Stomach (tissue), 9 donors: ENCODE results near the gene MRM1. TPM values are rescaled to one million over a fixed set of nuclear protein-coding genes. Genes with fewer than 3 reads are reported as not detected.

Experiments used
- DNase-seq, 2 donors: peaks; one replicate each; pipeline versions ENCODE4 v3.0.0 to v3.0.0-alpha.2; 2013 to 2019
- H3K27ac ChIP-seq, 5 donors: fragments of 200-600 bp in 4 of 5; sonication (generic) in 4 of 5; one replicate each; pipeline ENCODE4 v1.5.1; 2013 to 2019; ENCODE audit warnings: mild to moderate bottlenecking in 1 of 5, moderate library complexity in 1 of 5
- H3K27me3 ChIP-seq, 3 donors: fragments of 200-600 bp; sonication (generic); one replicate each; pipeline ENCODE4 v1.5.1; 2017 to 2019; ENCODE audit warnings: mixed run types in 1 of 3
- H3K36me3 ChIP-seq, 4 donors: fragments of 200-600 bp; sonication (generic); 1 replicate in 3 of 4; 2 replicates in 1 of 4; pipeline ENCODE4 v1.5.1; 2016 to 2019
- H3K4me1 ChIP-seq, 4 donors: fragments of 200-600 bp; sonication (generic); one replicate each; pipeline ENCODE4 v1.5.1; 2016 to 2019
- H3K4me3 ChIP-seq, 4 donors: fragments of 200-600 bp; sonication (generic) in 3 of 4; one replicate each; pipeline ENCODE4 v1.5.1; 2016 to 2019; ENCODE audit warnings: mild to moderate bottlenecking in 1 of 4
- H3K9me3 ChIP-seq, 4 donors: fragments of 200-600 bp; sonication (generic); one replicate each; pipeline ENCODE4 v1.5.1; 2016 to 2019
- CTCF ChIP-seq, 7 experiments: fragments of 450-650 bp in 4 of 7; fragments of 200-600 bp in 3 of 7; sonication (generic) in 3 of 7; IDR thresholded peaks; one replicate each; pipeline ENCODE4 v1.5.1; 2016 to 2019; ENCODE audit warnings: antibody characterized with exemption in 7 of 7, control low read depth in 2 of 7, mild to moderate bottlenecking in 1 of 7
- EP300 ChIP-seq: sonication (generic); formaldehyde crosslinking; IDR thresholded peaks from one replicate; pipeline ENCODE4 v1.6.1; 2017; ENCODE audit warnings: antibody characterized with exemption
- POLR2A ChIP-seq, 4 donors: fragments of 450-650 bp; IDR thresholded peaks; one replicate each; pipeline ENCODE4 v1.6.1; 2016; ENCODE audit warnings: antibody characterized with exemption in 4 of 4, control low read depth in 2 of 4, mild to moderate bottlenecking in 1 of 4, moderate library complexity in 1 of 4
- POLR2AphosphoS5 ChIP-seq, 3 donors: sonication (generic); formaldehyde crosslinking; IDR thresholded peaks; one replicate each; pipeline ENCODE4 v1.6.1; 2016; ENCODE audit warnings: antibody characterized with exemption in 3 of 3
- WGBS, 5 donors: extraction: QIAGEN DNeasy Blood & Tissue Kit in 3 of 5; methylation state at CpG; one replicate each; pipeline versions ENCODE4 v1.1.5 to v1.1.7; 2013 to 2018; 5-methylcytosine and 5-hydroxymethylcytosine counted together
- intact Hi-C: fragments of 100-400 bp; cut with DNase I; formaldehyde crosslinking; loops from one replicate; pipeline ENCODE4 v1.15.1; 2023; ENCODE audit warnings: low total_unique reads
- polyA plus RNA-seq, 3 donors: library from polyadenylated mRNA; stranded (reverse); fragments of 200-250 nt; gene quantifications; one replicate each; pipeline ENCODE4 v1.2.3, GENCODE V29; 2013
- total RNA-seq, 5 donors: library from RNA; depleted of rRNA; stranded (reverse); fragments of >200 nt; gene quantifications; one replicate each; pipeline versions ENCODE4 v1.1.0 to v1.2.3, GENCODE V29; 2014 to 2016
- donor health status: healthy with polysubstance abuse.
- donor health status: Bipolar disorder and iron deficiency.
- donor health status: healthy.

The MRM1 gene
- total and polyA plus RNA-seq, 8 donors = 1.8 to 38.5 (median 7.8) TPM; not detected in 1

- intact Hi-C loops = loop anchor here (10.0 kb wide), 1 partner anchor 344 kb away; no protein-coding TSS in a partner anchor
- TF ChIP-seq POLR2AphosphoS5 (IDR thresholded peaks at IDR 0.05) = no peak
- TF ChIP-seq EP300 = no peak
- no peak for TF ChIP-seq POLR2A (IDR thresholded peaks at IDR 0.05)
- TF ChIP-seq CTCF (IDR thresholded peaks at IDR 0.05) = no peak
- H3K27me3 ChIP-seq = peaks cover 0 to 26% (median 0%) of the 10 kb centered on the region in 3 donors
- H3K4me1 ChIP-seq = peaks cover 0 to 10% (median 6%) of the 10 kb centered on the region in 4 donors
- no peak for DNase-seq
- H3K36me3 ChIP-seq = peaks cover 0 to 7% (median 3%) of the 10 kb centered on the region in 4 donors
- no peaks in the 10 kb centered on the region for H3K9me3 ChIP-seq
- no peak overlapping the region for H3K27ac ChIP-seq
- 79 to 87% (median 83%) methylated on average over 6 of the region's 6 CpGs for WGBS, 5 donors
- H3K4me3 ChIP-seq = no peak overlapping the region
These were observed 9.1 kb downstream of the MRM1 start for GRCh38 chr17:36610474-36610873.

GRCh38 chr17:36611345-36612072, 10.1 kb downstream of the MRM1 start:
- peaks cover 0 to 10% (median 6%) of the 10 kb centered on the region in 4 donors for H3K4me1 ChIP-seq
- no peaks in the 10 kb centered on the region for H3K9me3 ChIP-seq
- 69 to 79% (median 77%) methylated on average over 8 to 9 of the region's 9 CpGs for whole genome bisulfite sequencing, 5 donors
- peaks cover 0 to 7% (median 3%) of the 10 kb centered on the region in 4 donors for H3K36me3 ChIP-seq
- DNase-seq = no peak
- H3K4me3 ChIP-seq = no peak overlapping the region
- no peak for TF ChIP-seq POLR2AphosphoS5 (IDR thresholded peaks at IDR 0.05)
- TF ChIP-seq EP300 = no peak
- TF ChIP-seq POLR2A (IDR thresholded peaks at IDR 0.05) = no peak
- no peak for TF ChIP-seq CTCF (IDR thresholded peaks at IDR 0.05)
- intact Hi-C loops = loop anchor here (10.0 kb wide), 1 partner anchor 343 kb away; no protein-coding TSS in a partner anchor
- no peak overlapping the region for H3K27ac ChIP-seq
- peaks cover 0 to 36% (median 0%) of the 10 kb centered on the region in 3 donors for H3K27me3 ChIP-seq

- TF ChIP-seq POLR2A (IDR thresholded peaks at IDR 0.05) (no peak), CTCF (IDR thresholded peaks at IDR 0.05) (no peak), POLR2AphosphoS5 (IDR thresholded peaks at IDR 0.05) (no peak), EP300 (no peak)
- Histone ChIP-seq H3K9me3 (no peaks in the 10 kb centered on the region), H3K27me3 (peaks cover 0 to 44% (median 0%) of the 10 kb centered on the region in 3 donors), H3K27ac (no peak overlapping the region), H3K4me1 (peaks cover 0 to 10% (median 6%) of the 10 kb centered on the region in 4 donors), H3K4me3 (no peak overlapping the region), H3K36me3 (peaks cover 0 to 7% (median 3%) of the 10 kb centered on the region in 4 donors)
- intact Hi-C loops = loop anchor here (10.0 kb wide), 1 partner anchor 342 kb away; no protein-coding TSS in a partner anchor
- no peak for DNase-seq
- WGBS, 5 donors = 64 to 76% (median 70%) methylated on average over 3 of the region's 3 CpGs
These were observed 10.9 kb downstream of the MRM1 start for GRCh38 chr17:36612323-36612722.

GRCh38 chr17:36613155-36613554, 11.8 kb downstream of the MRM1 start:
- no peaks in the 10 kb centered on the region for H3K9me3 ChIP-seq
- no peak overlapping the region for H3K4me3 ChIP-seq
- DNase-seq = no peak
- WGBS, 5 donors = 31 to 46% (median 44%) methylated on average over 4 of the region's 4 CpGs
- H3K27ac ChIP-seq = no peak overlapping the region
- TF ChIP-seq CTCF (IDR thresholded peaks at IDR 0.05) = no peak
- TF ChIP-seq POLR2AphosphoS5 (IDR thresholded peaks at IDR 0.05) = no peak
- TF ChIP-seq POLR2A (IDR thresholded peaks at IDR 0.05) = no peak
- peaks cover 0 to 10% (median 6%) of the 10 kb centered on the region in 4 donors for H3K4me1 ChIP-seq
- H3K27me3 ChIP-seq = peaks cover 0 to 52% (median 0%) of the 10 kb centered on the region in 3 donors
- peaks cover 0 to under 1% (median 0%) of the 10 kb centered on the region in 4 donors for H3K36me3 ChIP-seq
- intact Hi-C loops = loop anchor here (10.0 kb wide), 1 partner anchor 342 kb away; no protein-coding TSS in a partner anchor
